Body of pancreas (tissue), 4 donors: ENCODE data around the gene GPATCH2. TPM values are rescaled to one million over a fixed set of nuclear protein-coding genes. Genes with fewer than 3 reads are reported as not detected.

Source experiments
- ATAC-seq: fragments of 150-250 bp; one replicate; pipeline ENCODE4 v1.9.1; 2016
- DNase-seq, 4 donors: peaks; one replicate each; pipeline ENCODE4 v3.0.0-alpha.2; 2019
- H3K27ac ChIP-seq, 4 donors: fragments of 200-600 bp; sonication (generic); 1 replicate in 3 of 4; 2 replicates in 1 of 4; pipeline versions ENCODE4 v1.5.1 to v1.6.1; 2016 to 2019; ENCODE audit warnings: mild to moderate bottlenecking in 1 of 4, mixed read lengths in 1 of 4, moderate library complexity in 1 of 4
- H3K27me3 ChIP-seq, 2 donors: fragments of 200-600 bp; sonication (generic); one replicate each; pipeline ENCODE4 v1.6.0; 2016; ENCODE audit warnings: mild to moderate bottlenecking in 1 of 2
- H3K36me3 ChIP-seq, 2 donors: fragments of 200-600 bp; sonication (generic); replicated peaks in 1 of 2; 2 replicates each; pipeline ENCODE4 v1.5.1; 2016; ENCODE audit warnings: low read depth in 2 of 2; ENCODE audit not compliant: insufficient read depth in 1 of 2
- H3K4me1 ChIP-seq: fragments of 200-600 bp; sonication (generic); one replicate; pipeline ENCODE4 v1.6.0; 2016
- H3K4me3 ChIP-seq, 2 donors: fragments of 200-600 bp; sonication (generic); 1 replicate in 1 of 2; 2 replicates in 1 of 2; pipeline ENCODE4 v1.5.1; 2016 to 2019
- H3K9me3 ChIP-seq, 3 donors: fragments of 200-600 bp; sonication (generic); 1 replicate in 2 of 3; 2 replicates in 1 of 3; pipeline ENCODE4 v1.5.1; 2016
- CTCF ChIP-seq, 7 experiments: fragments of 450-650 bp in 4 of 7; fragments of 200-600 bp in 3 of 7; sonication (generic) in 3 of 7; IDR thresholded peaks; one replicate each; pipeline ENCODE4 v1.5.1; 2016 to 2019; ENCODE audit warnings: antibody characterized with exemption in 7 of 7
- POLR2A ChIP-seq, 3 donors: fragments of 450-650 bp; IDR thresholded peaks; one replicate each; pipeline ENCODE4 v1.6.1; 2016; ENCODE audit warnings: antibody characterized with exemption in 3 of 3, mild to moderate bottlenecking in 2 of 3
- WGBS, 2 donors: methylation state at CpG; one replicate each; pipeline ENCODE4 v1.1.5; 2017; 5-methylcytosine and 5-hydroxymethylcytosine counted together
- intact Hi-C: fragments of 100-400 bp; cut with DNase I; formaldehyde crosslinking; loops from one replicate; pipeline ENCODE4 v1.15.1; 2023
- total RNA-seq, 2 donors: library from RNA; depleted of rRNA; stranded (reverse); fragments of >200 nt; gene quantifications; one replicate each; pipeline ENCODE4 v1.1.0, GENCODE V29; 2016

Gene GPATCH2
- total RNA-seq, 2 donors from 2014 or later, result 9.6 to 32.0 TPM

DNA sequence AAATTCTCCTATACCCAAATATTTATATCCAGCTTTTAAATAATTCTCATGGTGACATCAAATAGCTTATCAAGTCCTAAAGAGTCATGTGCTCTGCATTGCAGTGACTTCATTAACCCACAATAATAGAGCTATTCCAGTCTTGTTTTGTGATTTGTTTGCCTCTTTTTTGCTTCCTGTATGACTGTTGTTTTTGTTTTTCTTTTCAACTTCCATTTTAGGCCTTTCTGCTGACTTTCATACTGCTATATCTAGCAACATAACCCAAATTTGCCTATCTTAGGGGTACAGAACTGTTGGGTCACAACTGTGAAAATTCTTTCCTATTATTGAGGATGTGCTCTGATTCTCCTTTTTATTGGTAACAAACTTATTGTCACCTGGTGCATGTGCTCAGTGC, 30.5 kb upstream of the GPATCH2 start:
- H3K36me3 ChIP-seq, result no peaks in the 10 kb centered on the region
- ATAC-seq (no peak), DNase-seq (no peak)
- no peaks in the 10 kb centered on the region for H3K4me1 ChIP-seq
- H3K27ac ChIP-seq, result no peak overlapping the region
- H3K27me3 ChIP-seq, result no peaks in the 10 kb centered on the region
- intact Hi-C loops, result no loop called here
- no peak overlapping the region for H3K4me3 ChIP-seq
- no peaks in the 10 kb centered on the region for H3K9me3 ChIP-seq
- no peak for TF ChIP-seq POLR2A (IDR thresholded peaks at IDR 0.05)
- no peak for TF ChIP-seq CTCF (IDR thresholded peaks at IDR 0.05)

GRCh38 chr1:217660353-217661062, 29.6 kb upstream of the GPATCH2 start:
- Histone ChIP-seq H3K4me3 (no peak overlapping the region), H3K36me3 (no peaks in the 10 kb centered on the region), H3K27me3 (no peaks in the 10 kb centered on the region), H3K9me3 (no peaks in the 10 kb centered on the region), H3K4me1 (no peaks in the 10 kb centered on the region), H3K27ac (no peak overlapping the region)
- intact Hi-C loops, result no loop called here
- TF ChIP-seq POLR2A (IDR thresholded peaks at IDR 0.05) (no peak), CTCF (IDR thresholded peaks at IDR 0.05) (peak in 5 of 7 experiments; percentile 18 to 35 (median 31))
- ATAC-seq (no peak), DNase-seq (no peak)
- WGBS, 2 donors, result 55 to 61% methylated on average over 5 of the region's 5 CpGs

GRCh38 chr1:217650674-217651073, 19.8 kb upstream of the GPATCH2 start:
- H3K36me3 ChIP-seq, result no peaks in the 10 kb centered on the region
- TF ChIP-seq POLR2A (IDR thresholded peaks at IDR 0.05) (no peak), CTCF (IDR thresholded peaks at IDR 0.05) (no peak)
- no peak overlapping the region for H3K4me3 ChIP-seq
- intact Hi-C loops, result no loop called here
- no peak for ATAC-seq
- H3K4me1 ChIP-seq, result no peaks in the 10 kb centered on the region
- H3K27me3 ChIP-seq, result no peaks in the 10 kb centered on the region
- H3K9me3 ChIP-seq, result no peaks in the 10 kb centered on the region
- no peak overlapping the region for H3K27ac ChIP-seq
- WGBS, 2 donors, result 88 to 92% methylated on average over 4 of the region's 4 CpGs
- no peak for DNase-seq

- no peaks in the 10 kb centered on the region for H3K36me3 ChIP-seq
- no peak overlapping the region for H3K4me3 ChIP-seq
- TF ChIP-seq CTCF (IDR thresholded peaks at IDR 0.05) (no peak), POLR2A (IDR thresholded peaks at IDR 0.05) (no peak)
- ATAC-seq, result no peak
- no peaks in the 10 kb centered on the region for H3K4me1 ChIP-seq
- DNase-seq, result no peak
- intact Hi-C loops, result no loop called here
- 79 to 89% methylated on average over 13 of the region's 13 CpGs for WGBS, 2 donors
- H3K27me3 ChIP-seq, result no peaks in the 10 kb centered on the region
- H3K27ac ChIP-seq, result no peak overlapping the region
- no peaks in the 10 kb centered on the region for H3K9me3 ChIP-seq
These were observed 16.9 kb upstream of the GPATCH2 start for GRCh38 chr1:217647791-217648190.

DNA sequence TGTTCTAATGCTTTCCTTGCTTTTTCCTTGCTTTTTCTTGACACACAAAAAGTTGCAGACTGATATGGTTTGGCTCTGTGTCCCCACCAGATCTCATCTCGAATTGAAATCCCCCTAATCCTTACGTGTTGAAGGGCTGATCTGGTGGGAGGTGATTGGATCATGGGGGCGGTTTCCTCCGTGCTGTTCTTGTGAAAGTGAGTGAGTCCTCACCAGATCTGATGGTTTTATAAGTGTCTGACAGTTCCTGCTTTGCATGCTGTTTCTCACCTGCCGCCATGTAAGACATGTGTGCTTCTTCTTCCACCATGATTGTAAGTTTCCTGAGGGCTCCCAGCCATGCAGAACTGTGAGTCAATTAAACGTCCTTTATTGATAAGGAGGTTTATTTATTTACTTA, 11.6 kb upstream of the GPATCH2 start:
- intact Hi-C loops, result no loop called here
- WGBS, 2 donors, result 53 to 54% methylated on average over 6 of the region's 6 CpGs

More for the DNA sequence above, 11.6 kb upstream of the GPATCH2 start:
- no peaks in the 10 kb centered on the region for H3K9me3 ChIP-seq
- no peak overlapping the region for H3K27ac ChIP-seq
- DNase-seq (no peak), ATAC-seq (no peak)
- no peaks in the 10 kb centered on the region for H3K4me1 ChIP-seq
- no peak for TF ChIP-seq CTCF (IDR thresholded peaks at IDR 0.05)
- no peak for TF ChIP-seq POLR2A (IDR thresholded peaks at IDR 0.05)
- H3K36me3 ChIP-seq, result no peaks in the 10 kb centered on the region
- H3K27me3 ChIP-seq, result no peaks in the 10 kb centered on the region
- no peak overlapping the region for H3K4me3 ChIP-seq
